EH (cell line): ENCODE measurements around the gene IP6K3.

Experiments
- DNase-seq: peaks from one replicate; pipeline ENCODE4 v3.0.0-alpha.2; 2015; ENCODE audit warnings: low read depth

The IP6K3 gene

DNA sequence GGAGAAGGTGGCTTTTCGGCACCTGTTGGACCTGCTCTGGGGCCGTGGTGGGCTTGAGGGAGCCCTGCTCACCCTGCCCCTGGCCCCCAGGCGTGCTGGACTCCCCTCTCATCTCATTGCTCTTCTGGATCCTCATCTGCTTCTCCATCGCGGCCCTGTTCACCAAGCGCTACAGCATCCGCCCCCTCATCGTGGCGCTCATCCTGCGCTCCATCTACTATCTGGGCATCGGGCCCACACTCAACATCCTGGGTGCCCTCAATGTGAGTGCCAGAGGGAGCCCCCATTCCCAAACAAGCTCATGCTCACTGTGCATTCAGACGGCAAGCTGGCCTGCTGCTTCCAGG is 57.6 kb downstream of the IP6K3 start:
- no peak for DNase-seq

DNA sequence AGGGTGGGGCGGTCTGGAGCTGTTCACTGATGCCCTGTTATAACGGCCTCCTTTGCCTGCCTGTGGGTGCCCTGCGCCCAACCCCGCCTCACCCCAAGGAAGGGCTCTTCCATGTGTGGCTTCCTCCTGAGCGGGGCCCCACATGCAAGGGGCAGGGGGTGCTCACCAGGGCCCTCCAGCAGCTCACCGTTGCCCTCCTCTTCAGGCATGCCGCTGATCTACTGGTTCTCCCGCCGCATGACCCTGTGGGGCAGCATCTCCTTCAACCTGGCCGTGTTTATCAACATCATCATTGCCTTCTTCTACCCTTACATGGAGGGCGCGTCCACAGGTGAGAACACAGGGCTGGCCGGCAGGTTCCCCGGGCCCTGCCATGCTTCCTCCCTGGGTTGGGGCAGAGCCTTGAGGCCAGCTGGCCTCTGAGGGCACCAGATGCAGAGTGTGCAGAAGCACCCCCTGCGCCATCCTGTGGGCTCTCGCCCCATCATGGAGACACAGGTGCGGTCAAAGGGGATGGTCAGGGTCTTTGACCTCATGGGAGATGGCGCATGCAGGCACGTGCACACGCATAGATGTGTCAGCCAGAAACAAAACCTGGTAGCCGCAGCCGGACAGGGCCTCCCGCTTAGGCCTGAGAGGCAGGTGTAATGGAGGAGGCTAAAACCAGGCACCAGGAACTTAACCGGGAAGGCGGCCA is 58.1 kb downstream of the IP6K3 start:
- DNase-seq: no peak

GRCh38 chr6:33688006-33688405 is 58.7 kb downstream of the IP6K3 start:
- DNase-seq: no peak

- no peak for DNase-seq
Observed at GRCh38 chr6:33686981-33687975, 59.4 kb downstream of the IP6K3 start.

DNA sequence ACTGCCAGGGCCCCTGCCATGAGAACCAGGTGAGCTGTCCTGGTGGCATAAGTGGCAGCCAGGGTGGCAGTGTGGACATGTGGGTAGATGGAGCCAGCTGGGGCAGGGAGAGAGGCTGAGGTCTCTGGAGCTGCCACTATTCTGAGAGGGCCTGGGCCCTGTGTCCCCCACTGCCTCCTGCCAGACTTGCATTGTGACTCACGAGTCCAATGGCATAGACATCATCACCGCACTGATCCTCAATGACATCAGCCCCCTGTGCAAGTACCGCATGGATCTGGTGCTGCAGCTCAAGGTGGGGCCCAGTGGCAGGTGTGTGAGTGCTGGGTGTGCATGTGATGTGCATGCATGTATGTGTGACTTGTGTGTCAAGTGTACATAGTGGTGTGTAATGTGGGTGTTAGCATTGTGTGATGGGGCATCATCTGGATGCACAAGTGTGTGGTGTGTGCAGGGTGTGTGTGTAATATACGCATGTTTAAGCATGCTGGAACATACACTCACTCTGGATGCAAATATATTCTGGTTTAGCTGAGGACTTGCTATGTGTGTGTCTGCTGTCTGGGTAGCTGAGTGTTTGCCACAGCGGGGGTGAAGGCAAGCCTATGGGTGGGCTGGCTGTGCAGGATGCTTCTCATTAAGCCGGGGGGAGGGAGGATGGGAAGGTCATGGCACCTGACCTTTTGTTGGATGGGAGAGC is 60.3 kb downstream of the IP6K3 start:
- no peak for DNase-seq

DNA sequence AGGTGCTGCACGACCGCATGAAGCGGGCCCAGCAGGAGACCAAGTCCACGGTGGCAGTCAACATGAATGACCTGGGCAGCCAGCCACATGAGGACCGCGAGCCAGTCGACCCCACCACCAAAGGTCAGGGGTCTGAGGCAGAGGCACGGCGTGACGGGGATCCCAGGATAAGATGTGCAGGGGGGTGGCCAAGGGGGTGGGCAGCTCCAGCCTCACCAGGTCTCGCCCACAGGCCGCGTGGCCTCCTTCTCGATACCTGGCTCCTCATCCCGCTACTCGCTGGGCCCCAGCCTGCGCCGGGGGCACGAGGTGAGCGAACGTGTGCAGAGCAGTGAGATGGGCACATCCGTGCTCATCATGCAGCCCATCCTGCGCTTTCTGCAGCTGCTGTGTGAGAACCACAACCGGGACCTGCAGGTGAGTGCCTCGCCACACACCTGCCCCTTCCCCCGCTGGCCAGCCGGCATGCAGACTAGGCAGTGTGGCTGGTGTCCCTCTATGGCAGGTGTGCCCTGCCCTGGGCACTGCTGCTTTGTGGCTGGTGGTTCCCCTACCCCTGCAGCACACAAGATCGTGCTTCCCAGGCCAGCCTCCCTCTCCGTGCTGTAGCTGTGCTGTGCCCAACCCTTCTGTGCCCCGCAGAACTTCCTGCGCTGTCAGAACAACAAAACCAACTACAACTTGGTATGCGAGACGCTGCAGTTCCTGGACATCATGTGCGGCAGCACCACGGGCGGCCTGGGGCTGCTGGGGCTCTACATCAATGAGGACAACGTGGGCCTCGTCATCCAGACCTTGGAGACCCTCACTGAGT is 61.1 kb downstream of the IP6K3 start:
- DNase-seq: no peak

DNA sequence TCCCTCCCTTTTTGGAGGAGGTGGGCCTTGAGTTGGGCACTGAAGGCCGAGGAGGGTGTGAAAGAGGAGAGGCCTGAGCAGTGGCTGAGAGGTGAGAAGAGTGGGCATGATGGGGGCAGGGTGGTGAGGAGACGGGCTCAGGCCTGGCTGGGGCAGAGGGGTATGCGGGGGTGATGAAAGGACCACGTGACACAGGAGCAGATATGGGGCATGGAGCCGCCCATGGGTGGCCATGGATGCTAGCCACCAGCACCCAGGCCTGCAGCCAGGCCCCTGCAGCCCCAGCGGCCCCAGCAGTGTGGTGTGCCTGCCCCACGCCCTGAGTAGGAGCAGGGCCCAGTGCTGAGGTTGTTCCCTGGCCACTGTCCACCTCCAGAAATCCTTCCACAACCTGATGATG is 61.7 kb downstream of the IP6K3 start:
- DNase-seq: no peak

DNA sequence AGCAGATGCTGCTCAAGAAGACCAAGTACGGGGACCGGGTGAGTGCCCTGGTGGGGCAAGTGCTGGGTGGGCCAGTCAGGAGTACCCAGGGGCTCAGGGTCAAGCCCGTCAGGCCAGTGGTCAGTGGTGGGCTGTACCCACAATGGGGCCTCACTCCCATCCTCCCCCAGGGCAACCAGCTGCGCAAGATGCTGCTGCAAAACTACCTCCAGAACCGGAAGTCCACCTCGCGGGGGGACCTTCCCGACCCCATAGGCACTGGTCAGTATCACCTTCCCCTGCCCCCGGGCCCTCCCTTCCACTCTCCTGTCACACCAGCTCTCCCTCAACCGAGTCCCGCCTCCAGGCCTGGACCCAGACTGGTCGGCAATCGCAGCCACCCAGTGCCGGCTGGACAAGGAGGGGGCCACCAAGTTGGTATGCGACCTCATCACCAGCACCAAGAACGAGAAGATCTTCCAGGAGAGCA is 62.2 kb downstream of the IP6K3 start:
- no peak for DNase-seq

- DNase-seq: no peak
Observed at GRCh38 chr6:33683576-33684427, 62.9 kb downstream of the IP6K3 start.

- DNase-seq: no peak
Observed at GRCh38 chr6:33683051-33683571, 63.6 kb downstream of the IP6K3 start.

DNA sequence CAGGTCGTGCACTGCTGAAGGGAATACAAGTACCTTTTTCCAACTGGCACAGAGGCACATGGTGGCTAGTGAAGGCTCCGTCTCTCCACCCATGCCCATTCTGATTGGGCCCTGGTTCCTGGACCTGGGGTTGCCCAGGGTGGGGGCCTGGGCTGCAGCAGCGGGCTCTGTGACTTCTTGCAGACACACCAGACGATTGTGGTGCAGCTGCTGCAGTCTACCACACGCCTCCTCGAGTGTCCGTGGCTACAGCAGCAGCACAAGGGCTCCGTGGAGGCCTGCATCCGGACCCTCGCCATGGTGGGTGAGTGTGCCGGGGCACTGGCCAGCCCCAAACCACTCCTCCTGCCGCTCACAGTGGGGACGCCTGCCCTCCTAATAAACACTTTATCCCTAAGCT is 64.4 kb downstream of the IP6K3 start:
- DNase-seq: no peak

DNA sequence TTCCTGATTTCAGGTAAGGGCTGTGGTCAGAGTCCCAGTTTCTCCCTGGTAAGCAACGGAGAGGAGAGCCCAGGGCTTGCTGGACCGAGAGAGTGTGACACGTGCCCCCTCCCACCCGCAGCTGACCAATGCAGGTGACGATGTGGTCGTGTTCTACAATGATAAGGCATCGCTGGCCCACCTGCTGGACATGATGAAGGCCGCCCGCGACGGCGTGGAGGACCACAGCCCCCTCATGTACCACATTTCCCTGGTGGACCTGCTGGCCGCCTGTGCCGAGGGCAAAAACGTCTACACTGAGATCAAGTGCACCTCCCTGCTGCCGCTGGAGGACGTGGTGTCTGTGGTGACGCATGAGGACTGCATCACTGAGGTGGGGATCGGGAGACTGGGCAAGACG is 66.9 kb downstream of the IP6K3 start:
- DNase-seq: no peak

DNA sequence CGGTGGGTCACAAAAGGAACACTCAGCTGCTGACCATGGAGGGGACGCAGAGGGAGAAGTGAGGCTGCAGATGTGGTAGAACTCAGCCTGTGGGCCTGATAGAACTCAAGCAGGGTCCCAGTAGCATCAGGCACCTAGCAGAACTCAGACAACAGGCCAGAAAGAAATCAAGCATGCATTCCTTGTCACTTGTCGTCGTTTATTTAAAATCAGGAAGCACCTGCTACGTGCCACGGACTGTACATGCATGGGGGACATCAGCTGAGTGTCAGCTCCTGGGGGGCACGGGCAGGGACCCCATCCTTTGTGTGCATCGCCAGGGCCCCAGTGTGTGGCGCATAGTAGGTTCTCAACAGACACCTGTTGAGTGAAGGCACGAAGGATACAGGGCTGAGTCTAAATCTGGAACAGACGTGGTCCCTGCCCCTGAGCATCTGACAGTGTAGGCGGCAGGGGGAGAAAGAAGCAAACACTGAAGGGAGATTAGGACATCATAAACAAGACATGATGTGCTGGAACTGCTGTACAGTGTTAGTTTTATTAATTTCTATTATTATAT is 67.7 kb downstream of the IP6K3 start:
- DNase-seq: no peak

GRCh38 chr6:33678233-33678931 is 68.3 kb downstream of the IP6K3 start:
- DNase-seq: no peak

DNA sequence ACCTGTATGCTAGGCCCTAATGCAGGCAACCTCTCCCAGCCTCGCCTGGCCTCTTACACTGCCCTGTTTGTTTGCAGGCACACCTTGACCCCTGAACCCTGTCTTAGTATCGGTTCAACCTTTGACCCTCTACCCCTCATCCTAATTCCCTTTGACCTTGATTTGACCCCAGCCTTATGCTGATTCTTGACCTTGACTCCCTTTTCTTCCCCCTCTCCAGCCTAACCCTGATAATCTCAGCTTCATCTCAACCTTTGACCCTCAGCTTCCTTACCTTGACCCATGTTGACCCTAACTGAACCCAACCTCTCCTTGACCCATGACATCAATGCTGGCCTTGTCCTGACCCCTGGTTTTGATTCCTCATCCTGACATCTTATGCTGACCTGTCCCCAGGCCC is 69.0 kb downstream of the IP6K3 start:
- DNase-seq: no peak

- peak; percentile 88 for DNase-seq
Observed at GRCh38 chr6:33677143-33677660, 69.5 kb downstream of the IP6K3 start.

DNA sequence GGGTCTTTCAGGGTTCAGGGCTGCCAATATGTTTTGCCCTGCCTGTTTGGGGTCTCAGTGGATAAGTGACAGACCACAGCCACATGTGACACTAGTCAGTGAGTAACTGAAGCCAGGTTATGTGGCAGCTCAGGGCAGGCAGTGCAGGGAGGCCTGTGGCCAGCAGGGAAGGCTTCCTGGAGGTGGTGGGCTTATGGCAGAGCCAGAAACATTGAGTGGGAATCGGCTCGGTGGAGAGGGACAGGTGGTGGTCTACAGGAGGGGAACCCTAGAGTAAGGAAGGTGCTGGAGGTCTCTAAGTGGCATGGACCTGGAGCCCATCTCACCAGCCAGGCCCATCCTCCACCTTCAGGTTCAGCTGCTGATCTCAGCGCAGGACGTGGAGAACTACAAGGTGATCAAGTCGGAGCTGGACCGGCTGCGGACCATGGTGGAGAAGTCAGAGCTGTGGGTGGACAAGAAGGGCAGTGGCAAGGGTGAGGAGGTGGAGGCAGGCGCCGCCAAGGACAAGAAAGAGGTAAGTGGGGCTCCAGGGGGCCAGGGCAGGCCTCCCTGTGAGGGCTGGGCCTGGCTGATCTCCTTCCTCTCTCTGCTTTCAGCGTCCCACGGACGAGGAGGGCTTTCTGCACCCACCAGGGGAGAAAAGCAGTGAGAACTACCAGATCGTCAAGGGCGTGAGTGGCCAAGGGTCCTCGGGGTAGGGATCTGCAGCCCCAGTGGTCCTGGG is 70.1 kb downstream of the IP6K3 start:
- DNase-seq: no peak

DNA sequence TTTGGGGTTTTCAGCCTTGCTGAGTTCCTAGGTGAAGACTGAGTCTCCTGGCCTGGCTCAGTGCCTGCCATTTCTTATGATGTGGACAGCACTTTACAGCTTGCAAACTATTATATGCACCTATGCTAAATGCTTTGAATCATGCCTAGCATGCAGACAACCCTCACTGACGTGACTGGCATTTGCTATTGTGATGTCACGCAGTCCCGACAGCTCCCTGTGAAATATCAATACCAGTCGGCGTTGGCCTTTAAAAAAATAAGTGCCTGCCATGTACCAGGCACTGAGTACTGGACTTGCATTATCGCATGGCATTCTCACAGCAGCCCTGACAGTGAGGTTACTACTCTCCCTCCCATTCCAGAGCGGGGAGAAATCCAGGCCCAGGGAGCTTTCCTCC is 70.7 kb downstream of the IP6K3 start:
- DNase-seq: no peak

- DNase-seq: no peak
Observed at GRCh38 chr6:33673851-33674250, 72.9 kb downstream of the IP6K3 start.
